Prostate gland (tissue), 2 donors: ENCODE measurements around the gene MYBPC3.

Experiments
- CTCF ChIP-seq, 4 experiments: fragments of 200-600 bp in 2 of 4; fragments of 450-650 bp in 2 of 4; sonication (generic) in 2 of 4; IDR thresholded peaks; 1 replicate in 3 of 4; 2 replicates in 1 of 4; pipeline ENCODE4 v1.5.1; 2016 to 2019; ENCODE audit warnings: antibody characterized with exemption in 4 of 4, mild to moderate bottlenecking in 2 of 4, moderate library complexity in 2 of 4
- POLR2AphosphoS5 ChIP-seq: sonication (generic); formaldehyde crosslinking; IDR thresholded peaks from one replicate; pipeline ENCODE4 v1.6.1; 2017; ENCODE audit warnings: antibody characterized with exemption

- TF ChIP-seq CTCF (IDR thresholded peaks at IDR 0.05), result no peak
- no peak for TF ChIP-seq POLR2AphosphoS5
These were observed 9.6 kb downstream of the MYBPC3 start for GRCh38 chr11:47342854-47343253.
